Panc1 (cell line): Measurements from ENCODE around the gene PTPRN. TPM values are rescaled to one million over a fixed set of nuclear protein-coding genes. Genes with fewer than 3 reads are reported as not detected.

ENCODE experiments used
- ATAC-seq: fragments of 200-7000 bp; cut with Tn5 transposase; 2 replicates; pipeline ENCODE4 v1.9.1; 2020; ENCODE audit warnings: mild to moderate bottlenecking, moderate library complexity
- BruUV-seq: library from RNA; stranded (reverse); fragments of 400-500 nt; replicated peaks from 2 replicates; lab custom pipeline; 2021; lab: Mats Ljungman, UMichigan
- CTCF ChIA-PET: fragments of 300-600 bp; sonication (Branson Sonifier 250); formaldehyde crosslinking; loops from one replicate; lab custom pipeline; 2022; ENCODE audit warnings: antibody characterized with exemption; lab: Charles Lee
- POLR2A ChIA-PET: fragments of 300-600 bp; sonication (Branson Sonifier 250); formaldehyde crosslinking; loops from one replicate; lab custom pipeline; 2022; ENCODE audit warnings: antibody characterized with exemption; lab: Charles Lee
- DNase-seq: peaks from one replicate; pipeline ENCODE4 v3.0.0-alpha.2; 2010; ENCODE audit warnings: low read depth, low spot score
- H3K27ac ChIP-seq: 2 replicates; pipeline ENCODE4 v1.5.1; 2011; ENCODE audit warnings: mild to moderate bottlenecking, low read length, inconsistent platforms
- H3K27me3 ChIP-seq: fragments of 200-500 bp; sonication (Bioruptor generic); 2 replicates; pipeline ENCODE4 v1.6.0; 2014; ENCODE audit warnings: low read length, inconsistent platforms; ENCODE audit not compliant: control insufficient read depth, insufficient read depth
- H3K36me3 ChIP-seq: fragments of 200-500 bp; sonication (Bioruptor generic); 2 replicates; pipeline ENCODE4 v1.5.1; 2014; ENCODE audit warnings: inconsistent platforms, mild to moderate bottlenecking, low read length, moderate library complexity; ENCODE audit not compliant: control insufficient read depth, insufficient read depth
- H3K4me1 ChIP-seq: 2 replicates; pipeline ENCODE4 v1.5.1; 2011; ENCODE audit warnings: inconsistent platforms, mild to moderate bottlenecking, low read length, moderate library complexity; ENCODE audit not compliant: control insufficient read depth, insufficient read depth
- H3K4me3 ChIP-seq, 2 experiments: 2 replicates each; pipeline ENCODE4 v1.5.1; 2011 to 2012; ENCODE audit warnings: low read depth in 2 of 2, low read length in 2 of 2, mild to moderate bottlenecking in 2 of 2, inconsistent platforms in 1 of 2, moderate library complexity in 1 of 2
- H3K9me3 ChIP-seq: fragments of 200-500 bp; sonication (Bioruptor generic); 2 replicates; pipeline ENCODE4 v1.5.1; 2014; ENCODE audit warnings: low read depth, mild to moderate bottlenecking, inconsistent platforms, low read length, moderate library complexity; ENCODE audit not compliant: control insufficient read depth, insufficient read depth
- CTCF ChIP-seq: fragments of 450-650 bp; IDR thresholded peaks from 2 replicates; pipeline ENCODE4 v1.5.1; 2017; ENCODE audit warnings: mild to moderate bottlenecking
- POLR2AphosphoS5 ChIP-seq: IDR thresholded peaks from 2 replicates; pipeline ENCODE4 v1.6.1; 2012; ENCODE audit warnings: mild to moderate bottlenecking, low read depth, low read length, moderate library complexity
- REST ChIP-seq, 2 experiments: IDR thresholded peaks; 2 replicates each; pipeline ENCODE4 v1.6.1; 2011 to 2012; ENCODE audit warnings: low read depth in 2 of 2, control low read depth in 1 of 2, low read length in 1 of 2, mild to moderate bottlenecking in 1 of 2, moderate library complexity in 1 of 2; ENCODE audit not compliant: insufficient read depth in 1 of 2
- SIN3A ChIP-seq: IDR thresholded peaks from 2 replicates; pipeline ENCODE4 v1.6.1; 2012; ENCODE audit warnings: low read depth, mild to moderate bottlenecking, low read length, moderate library complexity, borderline replicate concordance; ENCODE audit not compliant: insufficient read depth
- TCF7L2 ChIP-seq: IDR thresholded peaks from 2 replicates; pipeline ENCODE4 v1.6.1; 2011; ENCODE audit warnings: mild to moderate bottlenecking, low read depth, low read length, inconsistent platforms
- in situ Hi-C: cut with HindIII; loops from 2 replicates; pipeline ENCODE4 v1.10.0; 2016; ENCODE audit warnings: low sequenced_read_pairs, low pct_unique_long_range_greater_than_20kb
- intact Hi-C: fragments of 100-400 bp; cut with micrococcal nuclease; formaldehyde crosslinking; loops from one replicate; pipeline ENCODE4 v1.10.0; 2022; ENCODE audit not compliant: unreplicated experiment
- total RNA-seq: library from RNA; stranded (reverse); gene quantifications from one replicate; pipeline ENCODE4 v1.2.1, GENCODE V29; 2021; ENCODE audit not compliant: unreplicated experiment

Gene PTPRN
- total RNA-seq, 1 experiment from 2014 or later = not detected

- H3K27me3 ChIP-seq = peaks cover 5% of the 10 kb centered on the region; the same call in 1 of the 2 replicates
- intact Hi-C loops = loop anchor here (10.0 kb wide), 1 partner anchor 245 kb away; no protein-coding TSS in a partner anchor
These were observed 9.2 kb downstream of the PTPRN start for GRCh38 chr2:219300022-219300421.

GRCh38 chr2:219299372-219299760, 9.8 kb downstream of the PTPRN start:
- DNase-seq (no peak), ATAC-seq (no peak)
- POLR2A ChIA-PET = no interaction called here
- H3K27ac ChIP-seq = no peak overlapping the region
- TF ChIP-seq SIN3A = no peak
- no peak for TF ChIP-seq REST (IDR thresholded peaks at IDR 0.05; ENCODE audit: insufficient read depth in 1 of 2, low read depth in 2 of 2, low read length in 1 of 2)
- no peak for TF ChIP-seq POLR2AphosphoS5
- TF ChIP-seq TCF7L2 = no peak
- no peak for TF ChIP-seq CTCF
- intact Hi-C loops = no loop called here
- H3K27me3 ChIP-seq = peaks cover 5% of the 10 kb centered on the region; the same call in 1 of the 2 replicates
- no peaks in the 10 kb centered on the region for H3K36me3 ChIP-seq
- H3K4me3 ChIP-seq = no peak overlapping the region
- no peaks in the 10 kb centered on the region for H3K9me3 ChIP-seq
- CTCF ChIA-PET = interaction anchor here (0.6 to 0.7 kb wide), 2 partner anchors 51 to 180 kb away, joined by 4 read pairs; no protein-coding TSS in a partner anchor
- in situ Hi-C loops = no loop called here
- no TSS peak for BruUV-seq
- peaks cover 4% of the 10 kb centered on the region; the same call in 1 of the 2 replicates for H3K4me1 ChIP-seq

More at GRCh38 chr2:219300022-219300421, 9.2 kb downstream of the PTPRN start:
- in situ Hi-C loops = no loop called here
- Histone ChIP-seq H3K36me3 (no peaks in the 10 kb centered on the region), H3K4me3 (no peak overlapping the region), H3K4me1 (peaks cover 4% of the 10 kb centered on the region; the same call in 1 of the 2 replicates), H3K9me3 (no peaks in the 10 kb centered on the region), H3K27ac (no peak overlapping the region)
- DNase-seq = no peak
- BruUV-seq = no TSS peak
- ChIA-PET POLR2A (no interaction called here), CTCF (no interaction called here)
- no peak for TF ChIP-seq CTCF
- TF ChIP-seq POLR2AphosphoS5 = no peak
- TF ChIP-seq REST (IDR thresholded peaks at IDR 0.05; ENCODE audit: insufficient read depth in 1 of 2, low read depth in 2 of 2, low read length in 1 of 2) = no peak
- no peak for ATAC-seq
